Astrocyte (in vitro differentiated cells and primary cell): ENCODE measurements around the gene HCRTR2. TPM values are rescaled to one million over a fixed set of nuclear protein-coding genes. Genes with fewer than 3 reads are reported as not detected.

ENCODE experiments used
- DNase-seq: peaks from one replicate; pipeline ENCODE4 v3.0.0-alpha.2; 2010; ENCODE audit warnings: low read depth
- FAIRE-seq: peaks from 2 replicates; lab custom pipeline; 2011; peaks lifted over from hg19 to GRCh38; lab: Jason Lieb, UNC
- H2AFZ ChIP-seq: 2 replicates; pipeline ENCODE4 v1.6.0; 2012; ENCODE audit warnings: low read depth, low read length, inconsistent platforms
- H3K27ac ChIP-seq: 2 replicates; pipeline ENCODE4 v1.5.1; 2011; ENCODE audit warnings: low read depth, low read length, inconsistent platforms
- H3K27me3 ChIP-seq: 2 replicates; pipeline ENCODE4 v1.6.0; 2011; ENCODE audit warnings: low read length, inconsistent platforms; ENCODE audit not compliant: insufficient read depth
- H3K36me3 ChIP-seq: 2 replicates; pipeline ENCODE4 v1.5.1; 2011; ENCODE audit warnings: low read length, inconsistent platforms; ENCODE audit not compliant: insufficient read depth
- H3K4me1 ChIP-seq: 2 replicates; pipeline ENCODE4 v1.5.1; 2011; ENCODE audit warnings: low read length, inconsistent platforms; ENCODE audit not compliant: insufficient read depth
- H3K4me2 ChIP-seq: 2 replicates; pipeline ENCODE4 v1.6.0; 2012; ENCODE audit warnings: low read length, inconsistent platforms
- H3K4me3 ChIP-seq: 2 replicates; pipeline ENCODE4 v1.5.1; 2011; ENCODE audit warnings: low read depth, mild to moderate bottlenecking, low read length, inconsistent platforms; ENCODE audit not compliant: insufficient read depth
- H3K79me2 ChIP-seq: 2 replicates; pipeline ENCODE4 v1.6.0; 2012; ENCODE audit warnings: mild to moderate bottlenecking, low read length, inconsistent platforms; ENCODE audit not compliant: insufficient read depth
- H3K9ac ChIP-seq: 2 replicates; pipeline ENCODE4 v1.6.0; 2012; ENCODE audit warnings: mild to moderate bottlenecking, low read length, inconsistent platforms
- H3K9me3 ChIP-seq: 2 replicates; pipeline ENCODE4 v1.5.1; 2012; ENCODE audit warnings: low read depth, mild to moderate bottlenecking, low read length, inconsistent platforms; ENCODE audit not compliant: insufficient read depth
- H4K20me1 ChIP-seq: 2 replicates; pipeline ENCODE4 v1.6.0; 2012; ENCODE audit warnings: low read length, inconsistent platforms; ENCODE audit not compliant: insufficient read depth
- H3K27ac Mint-ChIP-seq: one replicate; pipeline ENCODE4 v1.8.0; 2021; ENCODE audit warnings: mild to moderate bottlenecking, mixed read lengths; ENCODE audit not compliant: unreplicated experiment
- H3K27me3 Mint-ChIP-seq: one replicate; pipeline ENCODE4 v1.8.0; 2021; ENCODE audit warnings: low read depth, mixed read lengths; ENCODE audit not compliant: unreplicated experiment
- H3K36me3 Mint-ChIP-seq: one replicate; pipeline ENCODE4 v1.8.0; 2021; ENCODE audit warnings: low read depth, mixed read lengths; ENCODE audit not compliant: unreplicated experiment
- H3K4me1 Mint-ChIP-seq: one replicate; pipeline ENCODE4 v1.8.0; 2021; ENCODE audit warnings: low read depth, mixed read lengths; ENCODE audit not compliant: unreplicated experiment
- H3K4me3 Mint-ChIP-seq: one replicate; pipeline ENCODE4 v1.8.0; 2021; ENCODE audit warnings: mild to moderate bottlenecking, moderate library complexity, mixed read lengths; ENCODE audit not compliant: unreplicated experiment
- H3K9me3 Mint-ChIP-seq: one replicate; pipeline ENCODE4 v1.8.0; 2021; ENCODE audit warnings: mild to moderate bottlenecking, mixed read lengths; ENCODE audit not compliant: unreplicated experiment
- CTCF ChIP-seq: IDR thresholded peaks from 2 replicates; pipeline ENCODE4 v1.5.1; 2011; ENCODE audit warnings: low read depth, mild to moderate bottlenecking, inconsistent platforms, low read length, moderate library complexity; ENCODE audit not compliant: insufficient read depth
- EZH2 ChIP-seq: IDR thresholded peaks from 2 replicates; pipeline ENCODE4 v1.6.1; 2012; ENCODE audit warnings: mild to moderate bottlenecking, low read length, inconsistent platforms; ENCODE audit not compliant: insufficient read depth
- total RNA-seq: library from RNA; stranded (reverse); gene quantifications from 2 replicates; pipeline ENCODE4 v1.2.1, GENCODE V29; 2021

HCRTR2 gene
- total RNA-seq, 1 donor from 2014 or later = 0.23 TPM

- H3K4me2 ChIP-seq = no peak overlapping the region
- Mint-ChIP-seq H3K9me3 (no peaks in the 10 kb centered on the region), H3K4me3 (no peak overlapping the region), H3K27ac (no peak overlapping the region), H3K36me3 (no peaks in the 10 kb centered on the region), H3K27me3 (no peaks in the 10 kb centered on the region), H3K4me1 (no peaks in the 10 kb centered on the region)
- TF ChIP-seq CTCF (no peak), EZH2 (no peak)
- no peaks in the 10 kb centered on the region for H3K79me2 ChIP-seq
- FAIRE-seq = no peak
- no peak overlapping the region for H3K27ac ChIP-seq
- no peak for DNase-seq
- H3K9me3 ChIP-seq = no peaks in the 10 kb centered on the region
- no peaks in the 10 kb centered on the region for H3K27me3 ChIP-seq
- no peaks in the 10 kb centered on the region for H3K4me1 ChIP-seq
- no peak overlapping the region for H3K4me3 ChIP-seq
- H3K9ac ChIP-seq = no peak overlapping the region
- no peaks in the 10 kb centered on the region for H3K36me3 ChIP-seq
- H4K20me1 ChIP-seq = no peaks in the 10 kb centered on the region
- no peak overlapping the region for H2AFZ ChIP-seq
These were observed 24.4 kb downstream of the HCRTR2 start for GRCh38 chr6:55198715-55199114.

GRCh38 chr6:55199239-55199638 is 24.9 kb downstream of the HCRTR2 start:
- Histone ChIP-seq H2AFZ (no peak overlapping the region), H3K79me2 (no peaks in the 10 kb centered on the region), H3K4me1 (no peaks in the 10 kb centered on the region), H4K20me1 (no peaks in the 10 kb centered on the region), H3K27ac (no peak overlapping the region), H3K27me3 (no peaks in the 10 kb centered on the region), H3K4me3 (no peak overlapping the region), H3K9ac (no peak overlapping the region), H3K36me3 (no peaks in the 10 kb centered on the region), H3K4me2 (no peak overlapping the region), H3K9me3 (no peaks in the 10 kb centered on the region)
- DNase-seq (no peak), FAIRE-seq (no peak)
- no peak overlapping the region for H3K27ac Mint-ChIP-seq
- no peaks in the 10 kb centered on the region for H3K4me1 Mint-ChIP-seq
- H3K27me3 Mint-ChIP-seq = no peaks in the 10 kb centered on the region
- TF ChIP-seq CTCF (no peak), EZH2 (no peak)
- H3K4me3 Mint-ChIP-seq = no peak overlapping the region
- H3K9me3 Mint-ChIP-seq = no peaks in the 10 kb centered on the region
- no peaks in the 10 kb centered on the region for H3K36me3 Mint-ChIP-seq

GRCh38 chr6:55208478-55209458 is 34.5 kb downstream of the HCRTR2 start:
- Histone ChIP-seq H3K9ac (no peak overlapping the region), H3K4me1 (peaks cover 7% of the 10 kb centered on the region), H3K27ac (peak overlapping the region; percentile 13), H4K20me1 (no peaks in the 10 kb centered on the region), H3K79me2 (no peaks in the 10 kb centered on the region), H3K9me3 (no peaks in the 10 kb centered on the region), H3K4me2 (no peak overlapping the region), H3K4me3 (no peak overlapping the region), H2AFZ (no peak overlapping the region), H3K36me3 (no peaks in the 10 kb centered on the region), H3K27me3 (no peaks in the 10 kb centered on the region)
- FAIRE-seq = no peak
- H3K36me3 Mint-ChIP-seq = no peaks in the 10 kb centered on the region
- H3K27ac Mint-ChIP-seq = peak overlapping the region; percentile 34
- peak; percentile 10 for DNase-seq
- TF ChIP-seq EZH2 = no peak
- TF ChIP-seq CTCF = no peak
- H3K27me3 Mint-ChIP-seq = no peaks in the 10 kb centered on the region
- H3K4me1 Mint-ChIP-seq = peaks cover 13% of the 10 kb centered on the region
- no peak overlapping the region for H3K4me3 Mint-ChIP-seq
- H3K9me3 Mint-ChIP-seq = peaks cover under 1% of the 10 kb centered on the region
